ENCODE data around the gene CD55.

GRCh38 chr1:207393610-207394009 is 72.1 kb downstream of the CD55 start:
- TF ChIP-seq FOXM1 (IDR thresholded peaks at IDR 0.05; ENCODE audit: borderline replicate concordance) (no peak), PKNOX1 (IDR thresholded peaks at IDR 0.05) (no peak), CTBP1 (IDR thresholded peaks at IDR 0.05; ENCODE audit: borderline replicate concordance) (no peak), BHLHE40 (IDR thresholded peaks at IDR 0.05; ENCODE audit: borderline replicate concordance) (no peak), SUZ12 (IDR thresholded peaks at IDR 0.05) (no peak), FOXA1 (IDR thresholded peaks at IDR 0.05) (no peak), L3MBTL2 (conservative IDR thresholded peaks at IDR 0.05) (no peak), NFRKB (IDR thresholded peaks at IDR 0.05) (no peak), ZNF384 (IDR thresholded peaks at IDR 0.05) (no peak), ELF4 (IDR thresholded peaks at IDR 0.05) (no peak), SP1 (IDR thresholded peaks at IDR 0.05) (no peak), TARDBP (IDR thresholded peaks at IDR 0.05) (no peak), FOXK2 (IDR thresholded peaks at IDR 0.05) (no peak)
